HG03135 (cell line): ENCODE data around the gene PI4K2B.
A peak's percentile ranks its signal among the peaks of the same experiment; 100 is the strongest.
"Not testable (repeated sequence)": the region's sequence is repeated elsewhere in the genome, so short reads cannot be mapped to it uniquely, and the experiment has no call there.

ENCODE experiments used
- ATAC-seq: cut with Tn5 transposase; IDR thresholded peaks from one replicate; pipeline ENCODE4 v1.9.1; 2021; ENCODE audit warnings: mild to moderate bottlenecking, moderate library complexity; ENCODE audit not compliant: unreplicated experiment

Gene PI4K2B

DNA sequence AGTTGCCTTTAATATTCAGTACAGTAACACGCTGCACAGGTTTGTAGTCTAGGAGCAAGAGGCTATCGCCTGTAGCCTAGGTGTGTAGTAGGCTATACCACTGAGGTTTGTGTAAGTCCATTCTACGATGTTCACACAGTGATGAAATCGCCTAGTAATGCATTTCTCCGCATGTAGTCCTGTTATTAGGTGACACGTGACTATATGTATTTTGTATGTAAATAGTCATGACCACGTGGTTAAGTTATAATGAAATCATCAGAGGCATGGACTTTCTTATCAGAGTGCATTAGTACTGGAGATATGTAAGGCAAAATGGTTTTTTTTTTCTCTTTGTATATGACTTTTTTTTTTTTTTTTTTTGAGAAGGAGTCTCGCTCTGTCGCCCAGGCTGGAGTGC lies 68.8 kb downstream of the PI4K2B start:
- no peak for ATAC-seq

DNA sequence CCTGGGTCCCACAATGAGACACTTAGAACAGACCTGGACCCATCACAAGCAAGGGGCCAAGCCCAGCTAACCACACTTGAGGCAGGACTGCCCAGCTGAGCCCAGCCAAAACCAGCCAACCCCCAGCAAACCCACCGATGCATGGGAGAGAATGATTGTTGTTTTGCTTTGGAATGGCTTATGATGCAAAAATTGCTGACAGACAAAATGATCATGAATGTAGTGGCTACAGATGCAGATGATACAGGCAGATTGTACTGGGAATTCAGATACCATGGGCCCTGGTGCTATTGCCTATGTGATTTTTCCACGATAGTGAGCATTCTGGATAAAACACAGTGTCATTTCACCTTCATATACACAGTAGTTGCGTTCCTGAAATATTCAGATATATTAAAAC lies 69.7 kb downstream of the PI4K2B start:
- ATAC-seq: no peak

DNA sequence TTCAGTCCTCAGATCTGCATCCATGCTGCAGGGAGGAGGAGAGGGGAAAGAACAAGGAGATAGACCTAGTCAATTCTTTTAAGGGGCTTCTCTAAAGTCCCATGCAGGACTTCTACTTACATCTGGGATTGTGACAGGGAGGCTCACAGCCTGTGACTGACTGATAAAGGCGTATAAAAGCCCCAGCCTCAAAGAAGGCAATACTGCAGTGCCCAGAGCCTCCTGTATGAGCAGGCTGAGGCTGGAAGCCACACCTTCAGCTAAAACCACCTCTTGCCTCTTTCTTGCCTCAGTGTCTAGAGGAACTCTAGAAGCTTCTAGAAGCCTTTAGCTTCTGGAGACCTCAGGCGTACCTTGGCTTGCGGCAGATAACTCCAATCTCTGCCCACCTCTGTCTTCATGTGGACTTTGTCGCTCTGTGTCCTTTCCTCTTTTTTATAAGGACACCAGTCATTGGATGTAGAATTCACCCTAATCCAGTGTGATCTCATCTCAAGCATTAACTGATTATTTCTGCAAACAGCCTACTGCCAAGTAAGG lies 72.8 kb downstream of the PI4K2B start:
- no peak for ATAC-seq

DNA sequence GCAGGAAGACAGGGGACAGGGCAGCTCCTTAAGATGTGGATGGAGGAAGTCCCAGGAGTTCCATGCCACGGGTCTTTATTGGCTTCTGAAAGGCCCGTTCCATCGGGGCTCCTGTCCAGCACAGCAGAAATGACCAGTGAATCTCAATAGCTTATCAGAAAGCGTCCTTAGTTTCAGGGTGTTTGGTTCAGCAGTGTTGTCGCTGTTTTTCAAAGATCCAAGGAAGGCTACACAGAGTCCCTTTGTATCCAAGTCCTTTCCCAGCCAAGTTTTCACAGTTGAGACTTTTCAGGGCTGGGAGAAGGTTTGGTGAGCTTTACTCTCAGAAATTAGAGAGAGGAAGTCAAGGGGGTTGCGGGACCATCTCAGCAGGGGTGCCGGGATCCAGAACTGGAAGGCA lies 73.8 kb downstream of the PI4K2B start:
- no peak for ATAC-seq

DNA sequence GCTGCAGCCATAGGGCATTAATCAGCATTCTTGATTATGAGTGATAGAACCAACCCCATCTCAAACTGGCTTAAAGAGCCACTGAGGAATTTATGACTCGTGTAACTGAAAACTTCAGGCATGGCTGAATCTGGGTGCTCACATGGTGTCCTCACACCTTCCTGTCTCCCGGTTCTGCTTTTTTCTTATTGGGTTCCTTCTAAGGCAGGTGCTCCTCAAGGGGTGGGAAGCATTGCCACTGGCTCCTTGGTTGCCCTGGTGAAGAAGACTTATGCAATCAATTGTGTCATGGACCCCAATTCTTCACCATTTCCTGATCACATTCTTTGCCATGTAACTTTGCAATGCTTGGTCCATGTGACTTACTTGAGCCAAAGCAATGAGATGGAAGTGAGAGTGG lies 74.5 kb downstream of the PI4K2B start:
- no peak for ATAC-seq

DNA sequence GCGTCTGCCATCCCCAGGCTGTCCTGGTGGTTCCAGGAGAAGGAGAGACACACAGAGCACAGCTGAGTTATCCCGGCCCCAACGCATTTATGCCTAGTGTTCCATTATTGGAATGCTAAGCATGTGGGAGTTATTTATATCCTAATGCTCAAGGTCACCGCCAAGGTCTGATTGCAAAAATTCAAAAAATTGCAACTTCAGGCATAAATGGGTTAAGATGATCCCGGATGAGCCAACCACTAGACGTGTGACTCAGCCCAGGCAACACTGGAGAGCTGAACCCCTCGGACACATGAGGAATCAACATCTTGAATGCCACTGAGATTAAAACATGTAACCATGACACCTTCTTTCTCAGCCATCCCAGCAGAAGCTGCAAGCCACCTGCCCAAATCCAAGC lies 74.9 kb downstream of the PI4K2B start:
- ATAC-seq: no peak

DNA sequence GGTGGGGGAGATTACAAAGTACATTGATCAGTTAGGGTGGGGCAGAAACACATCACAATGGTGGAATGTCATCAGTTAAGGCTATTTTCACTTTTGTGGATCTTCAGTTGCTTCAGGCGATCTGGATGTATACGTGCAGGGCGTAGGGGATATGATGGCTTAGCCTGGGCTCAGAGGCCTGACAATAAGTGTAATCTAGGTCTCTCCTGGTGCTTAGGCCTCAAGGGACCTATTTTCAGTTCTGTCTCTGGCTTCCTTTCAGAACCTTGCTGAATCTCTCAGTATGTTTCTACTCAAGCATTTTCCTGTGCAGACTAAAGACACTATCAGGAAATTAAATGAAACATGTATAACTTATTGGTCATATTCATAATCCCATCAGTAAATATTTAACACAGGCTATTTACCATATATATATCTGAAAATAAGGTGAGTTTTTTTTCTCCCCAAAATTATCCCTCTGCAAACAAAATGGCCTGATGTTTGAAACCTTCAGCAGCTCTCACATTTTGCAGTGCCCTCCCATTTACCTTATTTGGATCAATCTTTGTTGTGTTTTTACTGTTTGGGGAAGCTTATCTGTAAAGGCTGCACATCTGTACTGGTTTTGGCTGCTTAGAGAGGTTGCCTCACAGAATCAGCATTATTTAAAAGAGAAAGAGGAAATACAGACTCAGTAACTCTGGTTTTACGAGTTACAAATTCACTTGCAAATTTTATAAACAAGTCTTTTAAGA lies 76.4 kb downstream of the PI4K2B start:
- peak; percentile 66 for ATAC-seq

DNA sequence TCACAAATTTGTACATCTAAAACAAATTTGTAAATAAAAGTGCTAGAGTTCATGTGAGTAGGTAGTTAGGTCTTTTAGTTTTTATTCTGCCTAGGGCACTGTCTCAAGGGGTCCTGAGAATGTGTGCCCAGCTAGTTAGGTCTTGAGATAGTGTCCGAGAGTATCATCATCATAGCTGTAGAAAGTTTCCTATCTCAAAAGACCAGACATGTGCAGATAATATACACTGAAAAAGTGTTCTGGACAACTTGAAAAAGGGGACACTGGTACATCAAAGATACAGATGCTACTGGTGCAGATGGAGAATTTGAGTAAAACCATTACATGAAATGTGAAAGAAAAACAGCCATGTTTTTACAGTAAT lies 77.0 kb downstream of the PI4K2B start:
- peak; percentile 13 for ATAC-seq

DNA sequence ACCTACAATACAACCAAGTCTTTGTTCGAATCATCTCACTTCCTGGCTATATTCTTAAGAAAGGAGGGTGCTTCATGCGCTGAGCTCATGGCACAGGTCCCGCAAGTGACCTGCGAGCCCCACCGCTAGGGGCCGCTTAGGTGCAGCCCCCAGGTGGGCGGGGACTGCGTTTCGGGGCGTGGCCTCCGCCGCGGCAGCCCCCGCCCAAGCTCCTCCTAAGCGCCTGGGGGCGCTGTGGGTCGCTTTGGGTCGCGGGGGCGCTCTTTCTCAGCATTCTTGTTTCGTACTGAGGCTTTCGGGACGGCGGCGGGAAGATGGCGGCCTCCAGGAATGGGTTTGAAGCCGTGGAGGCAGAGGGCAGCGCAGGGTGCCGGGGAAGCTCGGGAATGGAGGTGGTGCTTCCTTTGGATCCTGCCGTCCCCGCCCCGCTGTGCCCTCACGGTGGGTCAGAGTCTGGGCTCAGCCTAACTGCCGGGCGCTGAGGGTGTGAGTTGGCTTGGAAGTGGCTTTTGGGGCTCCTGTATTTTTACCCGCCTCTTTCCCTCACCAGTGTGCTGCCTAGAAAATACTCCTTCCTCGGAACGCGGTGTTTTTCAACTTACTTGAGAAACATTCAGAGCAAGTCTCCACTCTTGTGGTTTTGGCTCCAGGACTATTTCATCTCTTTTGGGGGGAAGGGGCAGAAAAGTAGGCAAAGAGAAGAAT lies 78.8 kb downstream of the PI4K2B start, which contains the start of gene ZCCHC4:
TSS of gene ZCCHC4 (plus strand) at position 279 of the 705 bp plus-strand sequence. CDS start at position 315, 36 bp downstream.
- ATAC-seq: peak; percentile 82

DNA sequence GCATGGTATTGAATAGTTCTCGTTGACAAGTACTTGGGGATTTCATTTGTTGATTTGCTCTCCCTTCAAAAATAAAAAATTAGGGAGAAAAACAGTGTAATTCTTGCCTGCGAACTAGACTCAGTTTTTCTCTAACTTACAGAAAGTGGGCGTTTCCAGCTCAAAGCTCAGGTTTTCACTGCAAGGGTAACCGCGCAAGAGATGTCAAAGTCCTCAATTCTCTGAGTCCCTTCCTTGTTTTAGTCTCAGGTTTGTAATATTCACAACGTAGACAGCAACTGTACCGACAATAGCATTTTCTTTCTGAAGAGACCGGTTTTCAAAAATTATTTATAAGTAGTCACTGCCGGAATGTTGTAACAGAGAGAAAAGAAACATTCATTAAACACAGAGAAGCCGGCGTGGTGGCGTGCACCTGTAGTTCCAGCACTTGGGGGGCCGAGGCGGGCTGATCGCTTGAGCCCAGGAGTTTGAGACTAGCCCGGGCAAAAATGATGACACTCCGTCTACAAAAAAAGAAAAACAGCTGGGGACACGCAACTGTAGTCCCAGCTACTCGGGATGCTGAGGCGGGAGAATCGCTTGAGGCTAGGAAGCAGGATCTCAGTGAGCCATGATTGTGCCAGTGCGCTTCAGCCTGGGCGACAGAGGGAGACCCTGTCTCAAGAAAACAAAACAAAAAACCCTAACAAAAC lies 79.5 kb downstream of the PI4K2B start:
- ATAC-seq: no peak

DNA sequence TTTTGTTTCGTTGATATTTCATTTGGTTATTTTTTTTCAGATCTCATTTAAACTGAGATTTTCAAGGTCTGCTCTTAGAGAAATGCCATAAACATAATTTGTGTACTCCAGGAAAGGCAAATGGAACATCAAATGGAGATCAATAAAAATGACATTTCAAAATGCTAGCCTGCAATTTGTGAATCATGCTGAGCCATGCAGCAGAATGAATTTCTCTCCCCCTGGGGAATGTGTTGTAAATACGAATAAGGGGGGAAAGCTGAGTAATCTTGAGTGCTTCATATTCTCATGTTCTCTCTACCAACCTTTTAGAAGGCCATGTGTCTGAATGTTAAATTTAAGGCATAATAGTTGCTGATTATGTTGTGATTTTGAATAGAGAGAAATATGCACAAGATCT lies 86.5 kb downstream of the PI4K2B start:
- no peak for ATAC-seq

DNA sequence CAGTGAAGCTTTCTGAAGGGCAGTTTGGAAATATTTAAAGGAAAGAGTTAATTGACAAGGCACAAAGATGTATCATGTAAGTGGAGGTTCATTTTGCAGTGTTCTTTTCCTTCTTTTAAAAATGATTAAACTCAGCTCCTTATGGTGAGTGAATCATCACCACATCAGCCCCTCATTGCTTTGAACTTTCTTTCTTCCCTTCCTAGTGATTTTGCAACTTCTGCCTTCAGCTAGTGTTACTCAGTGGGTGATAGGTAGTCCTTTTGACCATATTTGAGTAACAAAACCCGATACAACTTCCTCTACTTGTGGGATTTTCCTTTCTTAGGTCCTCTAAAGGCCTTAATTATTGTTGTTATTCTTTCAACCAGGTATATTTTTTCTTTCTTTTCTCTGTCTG lies 86.9 kb downstream of the PI4K2B start:
- ATAC-seq: no peak

DNA sequence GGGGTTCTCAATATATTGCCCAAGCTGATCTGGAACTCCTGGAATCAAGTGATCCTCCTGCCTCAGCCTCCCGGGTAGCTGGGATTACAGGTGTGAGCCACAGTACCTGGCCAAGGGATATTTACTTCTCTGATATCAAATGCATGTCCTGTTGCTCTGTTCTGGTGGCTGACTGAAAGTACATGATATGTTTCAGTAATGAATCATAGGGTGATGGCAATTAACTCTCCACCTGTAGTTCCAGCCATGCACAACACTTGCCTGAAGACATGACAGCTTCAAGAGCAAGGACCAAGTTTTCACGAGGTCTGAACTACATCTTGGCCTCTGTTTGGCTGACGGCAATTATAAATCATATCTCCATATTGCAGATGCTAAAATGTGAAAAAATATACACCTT lies 87.9 kb downstream of the PI4K2B start:
- no peak for ATAC-seq

DNA sequence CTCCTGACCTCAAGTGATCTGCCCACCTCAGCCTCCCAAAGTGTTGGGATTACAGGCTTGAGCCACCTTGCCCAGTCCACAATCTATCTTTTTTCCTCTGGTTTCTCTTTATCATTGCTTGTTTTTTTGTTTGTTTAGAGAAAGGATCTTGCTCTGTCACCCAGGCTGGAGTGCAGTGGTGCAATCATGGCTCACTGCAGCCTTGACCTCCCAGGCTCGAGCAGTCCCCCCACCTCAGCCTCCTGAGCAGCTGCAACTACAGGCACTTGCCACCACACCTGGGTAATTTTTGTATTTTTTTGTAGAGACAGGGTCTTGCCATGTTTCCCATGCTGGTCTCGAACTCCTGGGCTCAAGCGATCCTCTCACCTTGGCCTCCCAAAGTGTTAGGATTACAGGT lies 94.6 kb downstream of the PI4K2B start:
- not testable (repeated sequence) for ATAC-seq
